Measurements from ENCODE around the gene PDCD7. TPM values are rescaled to one million over a fixed set of nuclear protein-coding genes. Genes with fewer than 3 reads are reported as not detected.
A peak's percentile ranks its signal among the peaks of the same experiment; 100 is the strongest.

The PDCD7 gene
- total and polyA plus RNA-seq, 10 donors, result 9.8 to 27.3 (median 22.1) TPM

GRCh38 chr15:65069179-65069578 lies 64.4 kb downstream of the PDCD7 start:
- peaks cover 0 to 28% (median 4%) of the 10 kb centered on the region in 6 donors for H3K4me1 ChIP-seq
- peak overlapping the region in 2 of 8 donors; percentile 3 to 76 for H3K27ac ChIP-seq
- TF ChIP-seq POLR2AphosphoS5 (IDR thresholded peaks at IDR 0.05), result no peak
- TF ChIP-seq CTCF (IDR thresholded peaks at IDR 0.05 in 8 of 11, conservative IDR thresholded peaks at IDR 0.05 in 3 of 11), result no peak
- TF ChIP-seq POLR2A (IDR thresholded peaks at IDR 0.05), result no peak
- H3K9me3 ChIP-seq, result no peaks in the 10 kb centered on the region
- H3K4me3 ChIP-seq, result no peak overlapping the region
- 61 to 83% (median 73%) methylated on average over 1 of the region's 1 CpG; no CpG with 5 or more reads in 1 of the 5 donors for WGBS, 5 donors
- no peak for DNase-seq
- intact Hi-C loops (cut with DNase I; ENCODE audit: low total_unique reads), result no loop called here
- H3K27me3 ChIP-seq (replicated peaks in 1 of 7), result peaks cover 0 to 56% (median 23%) of the 10 kb centered on the region in 7 donors
- no peaks in the 10 kb centered on the region for H3K36me3 ChIP-seq

GRCh38 chr15:65068403-65068788 lies 65.2 kb downstream of the PDCD7 start:
- TF ChIP-seq CTCF (IDR thresholded peaks at IDR 0.05 in 8 of 11, conservative IDR thresholded peaks at IDR 0.05 in 3 of 11) (no peak), POLR2A (IDR thresholded peaks at IDR 0.05) (no peak), POLR2AphosphoS5 (IDR thresholded peaks at IDR 0.05) (no peak)
- H3K36me3 ChIP-seq, result no peaks in the 10 kb centered on the region
- DNase-seq, result no peak
- H3K9me3 ChIP-seq, result no peaks in the 10 kb centered on the region
- intact Hi-C loops (cut with DNase I; ENCODE audit: low total_unique reads), result no loop called here
- peak overlapping the region in 5 of 8 donors; percentile 34 to 64 (median 40) for H3K4me3 ChIP-seq
- peaks cover 0 to 33% (median 4%) of the 10 kb centered on the region in 6 donors for H3K4me1 ChIP-seq
- peak overlapping the region in 5 of 8 donors; percentile 69 to 82 (median 76) for H3K27ac ChIP-seq
- 82 to 94% (median 92%) methylated on average over 3 of the region's 3 CpGs for WGBS, 5 donors
- peaks cover 0 to 56% (median 23%) of the 10 kb centered on the region in 7 donors for H3K27me3 ChIP-seq (replicated peaks in 1 of 7)

GRCh38 chr15:65067645-65068402 lies 65.8 kb downstream of the PDCD7 start, which contains the start of gene RASL12:
TSS of gene RASL12 (minus strand) at chr15:65067991. CDS start at chr15:65067835, 156 bp downstream.
- DNase-seq, result no peak
- intact Hi-C loops (cut with DNase I; ENCODE audit: low total_unique reads), result no loop called here
- Histone ChIP-seq H3K4me1 (peaks cover 0 to 38% (median 4%) of the 10 kb centered on the region in 6 donors), H3K36me3 (no peaks in the 10 kb centered on the region), H3K27me3 (replicated peaks in 1 of 7) (peaks cover 0 to 56% (median 23%) of the 10 kb centered on the region in 7 donors), H3K27ac (peak within 1 kb of the TSS; percentile 35 to 82 (median 74)), H3K9me3 (no peaks in the 10 kb centered on the region), H3K4me3 (peak within 1 kb of the TSS in 7 of 8 donors; percentile 26 to 64 (median 37))
- WGBS, 5 donors, result 6 to 10% (median 7%) methylated on average over 12 to 66 of the region's 66 CpGs
- TF ChIP-seq POLR2AphosphoS5 (IDR thresholded peaks at IDR 0.05), result peak in 1 of 3 donors; percentile 29
- TF ChIP-seq CTCF (IDR thresholded peaks at IDR 0.05 in 8 of 11, conservative IDR thresholded peaks at IDR 0.05 in 3 of 11), result no peak
- no peak for TF ChIP-seq POLR2A (IDR thresholded peaks at IDR 0.05)

Small RNAs within 50 kb of the gene (small RNA-seq; reads per million reads assigned to genes)
- gene AC013553.1, result 0 reads per million in 4 donors

Other genes starting within 250 kb of the PDCD7 start
- gene ANKDD1A, start 221.9 kb downstream of the PDCD7 start, total RNA-seq, result 10 to 100 TPM; 20.7 to 71.1 (median 48.2) TPM
- gene ANKDD1A, start 221.9 kb downstream of the PDCD7 start, polyA plus RNA-seq, result 10 to 100 TPM in 2 of 3 donors, 1 to 10 TPM in 1; 5.7 to 19.9 (median 11.7) TPM
- gene SPG21, start 143.9 kb downstream of the PDCD7 start, total RNA-seq, result 100 to 1,000 TPM in 1 of 7 donors, 10 to 100 TPM in 6; 78.1 to 101 (median 82.2) TPM
- gene SPG21, start 143.9 kb downstream of the PDCD7 start, polyA plus RNA-seq, result 10 to 100 TPM; 48.9 to 63.7 (median 61.9) TPM
- gene MTFMT, start 104.2 kb downstream of the PDCD7 start, total RNA-seq, result 10 to 100 TPM; 10.8 to 27.5 (median 14.8) TPM
- 1 to 10 TPM; 3.7 to 8.3 (median 5.7) TPM for gene MTFMT, start 104.2 kb downstream of the PDCD7 start, polyA plus RNA-seq
- not detected for gene SLC51B, start 88.4 kb downstream of the PDCD7 start, total RNA-seq
- under 1 TPM in 1 of 3 donors, not detected in 2; 0.09 TPM for gene SLC51B, start 88.4 kb downstream of the PDCD7 start, polyA plus RNA-seq
- 10 to 100 TPM in 2 of 7 donors, 1 to 10 TPM in 5; 8.3 to 38.5 (median 9.4) TPM for gene RASL12, start 65.8 kb downstream of the PDCD7 start, total RNA-seq
- 1 to 10 TPM; 2.7 to 6.5 (median 6.1) TPM for gene RASL12, start 65.8 kb downstream of the PDCD7 start, polyA plus RNA-seq
- not detected for gene KBTBD13, start 57.1 kb downstream of the PDCD7 start, total RNA-seq
- gene KBTBD13, start 57.1 kb downstream of the PDCD7 start, polyA plus RNA-seq, result not detected
- 10 to 100 TPM in 3 of 7 donors, 1 to 10 TPM in 4; 4.8 to 11.2 (median 7.9) TPM for gene UBAP1L, start 18.6 kb downstream of the PDCD7 start, total RNA-seq
- gene UBAP1L, start 18.6 kb downstream of the PDCD7 start, polyA plus RNA-seq, result 1 to 10 TPM; 2.5 to 8.4 (median 6.0) TPM
- gene CLPX, start 51.5 kb upstream of the PDCD7 start, total RNA-seq, result 10 to 100 TPM; 42.2 to 58.3 (median 52.5) TPM
- 10 to 100 TPM in 2 of 3 donors, 1 to 10 TPM in 1; 9.5 to 13.8 (median 11.5) TPM for gene CLPX, start 51.5 kb upstream of the PDCD7 start, polyA plus RNA-seq
- under 1 TPM; 0.19 to 0.85 (median 0.34) TPM for gene CILP, start 77.7 kb upstream of the PDCD7 start, total RNA-seq
- gene CILP, start 77.7 kb upstream of the PDCD7 start, polyA plus RNA-seq, result 1 to 10 TPM in 1 of 3 donors, under 1 TPM in 2; 0.41 to 3.1 (median 0.45) TPM
- gene PARP16, start 153.1 kb upstream of the PDCD7 start, total RNA-seq, result 10 to 100 TPM in 4 of 7 donors, 1 to 10 TPM in 3; 8.7 to 11.3 (median 10.2) TPM
- gene PARP16, start 153.1 kb upstream of the PDCD7 start, polyA plus RNA-seq, result 1 to 10 TPM; 6.4 to 7.9 (median 6.7) TPM
- gene RNU5A-1, start 162.2 kb upstream of the PDCD7 start, total RNA-seq, result not detected
- gene RNU5A-1, start 162.2 kb upstream of the PDCD7 start, polyA plus RNA-seq, result not detected
- gene RNU5B-1, start 170.9 kb upstream of the PDCD7 start, total RNA-seq, result 10 to 100 TPM in 4 of 7 donors, not detected in 3; 24.2 to 62.3 (median 32.6) TPM
- not detected for gene RNU5B-1, start 170.9 kb upstream of the PDCD7 start, polyA plus RNA-seq
- under 1 TPM in 1 of 7 donors, not detected in 6; 0.34 TPM for gene IGDCC3, start 244.2 kb upstream of the PDCD7 start, total RNA-seq
- under 1 TPM in 2 of 3 donors, not detected in 1; 0.03 TPM for gene IGDCC3, start 244.2 kb upstream of the PDCD7 start, polyA plus RNA-seq